GM19023 (cell line): ENCODE data around the gene SLC38A1.
"Not testable (repeated sequence)": the region's sequence is repeated elsewhere in the genome, so short reads cannot be mapped to it uniquely, and the experiment has no call there.

Experiments
- ATAC-seq: cut with Tn5 transposase; IDR thresholded peaks from one replicate; pipeline ENCODE4 v1.9.1; 2021; ENCODE audit warnings: mild to moderate bottlenecking, moderate library complexity; ENCODE audit not compliant: unreplicated experiment

Gene SLC38A1

GRCh38 chr12:46174061-46174662 lies 94.7 kb downstream of the SLC38A1 start:
- no peak for ATAC-seq

GRCh38 chr12:46168426-46168825 lies 100.4 kb downstream of the SLC38A1 start:
- no peak for ATAC-seq

- no peak for ATAC-seq
Measured at GRCh38 chr12:46167412-46167811, 101.4 kb downstream of the SLC38A1 start.

GRCh38 chr12:46165191-46165590 lies 103.7 kb downstream of the SLC38A1 start:
- no peak for ATAC-seq

GRCh38 chr12:46164186-46164761 lies 104.6 kb downstream of the SLC38A1 start:
- no peak for ATAC-seq

- not testable (repeated sequence) for ATAC-seq
Measured at GRCh38 chr12:46162549-46163076, 106.2 kb downstream of the SLC38A1 start.

GRCh38 chr12:46160981-46161690 lies 107.7 kb downstream of the SLC38A1 start:
- ATAC-seq: no peak

- no peak for ATAC-seq
Measured at GRCh38 chr12:46160101-46160980, 108.5 kb downstream of the SLC38A1 start.

GRCh38 chr12:46159309-46159901 lies 109.4 kb downstream of the SLC38A1 start:
- no peak for ATAC-seq

- ATAC-seq: no peak
Measured at GRCh38 chr12:46158501-46158900, 110.3 kb downstream of the SLC38A1 start.

GRCh38 chr12:46154221-46154985 lies 114.4 kb downstream of the SLC38A1 start:
- ATAC-seq: no peak

- ATAC-seq: no peak
Measured at GRCh38 chr12:46153268-46153872, 115.5 kb downstream of the SLC38A1 start.

GRCh38 chr12:46152456-46152855 lies 116.4 kb downstream of the SLC38A1 start:
- no peak for ATAC-seq

- no peak for ATAC-seq
Measured at GRCh38 chr12:46150735-46151134, 118.1 kb downstream of the SLC38A1 start.

GRCh38 chr12:46149905-46150304 lies 118.9 kb downstream of the SLC38A1 start:
- ATAC-seq: no peak

GRCh38 chr12:46149079-46149464 lies 119.8 kb downstream of the SLC38A1 start:
- ATAC-seq: no peak

GRCh38 chr12:46148327-46149078 lies 120.3 kb downstream of the SLC38A1 start:
- no peak for ATAC-seq

GRCh38 chr12:46147144-46147543 lies 121.7 kb downstream of the SLC38A1 start:
- ATAC-seq: no peak

- ATAC-seq: no peak
Measured at GRCh38 chr12:46145881-46146280, 123.0 kb downstream of the SLC38A1 start.
